GM12892 (cell line): Measurements from ENCODE around the gene ZDHHC14.

Source experiments
- DNase-seq: peaks from one replicate; pipeline ENCODE4 v3.0.0; 2011; ENCODE audit not compliant: insufficient read length
- FAIRE-seq: peaks from 2 replicates; lab custom pipeline; 2011; peaks lifted over from hg19 to GRCh38; lab: Jason Lieb, UNC
- POLR2A ChIP-seq: IDR thresholded peaks from 2 replicates; pipeline ENCODE4 v1.6.1; 2011; ENCODE audit warnings: low read depth, low read length, control low read depth
- POLR2AphosphoS5 ChIP-seq: IDR thresholded peaks from 2 replicates; pipeline ENCODE4 v1.6.1; 2011; ENCODE audit warnings: low read depth, low read length, control low read depth
- TAF1 ChIP-seq: IDR thresholded peaks from 2 replicates; pipeline ENCODE4 v1.6.1; 2011; ENCODE audit warnings: low read depth, mild to moderate bottlenecking, control low read depth, low read length, borderline replicate concordance

ZDHHC14 gene

GRCh38 chr6:157649311-157650260, 268.6 kb downstream of the ZDHHC14 start:
- no peak for FAIRE-seq
- DNase-seq: no peak
- no peak for TF ChIP-seq POLR2AphosphoS5
- TF ChIP-seq POLR2A: no peak
- TF ChIP-seq TAF1: no peak

GRCh38 chr6:157650261-157650640, 269.3 kb downstream of the ZDHHC14 start:
- TF ChIP-seq POLR2AphosphoS5 (no peak), POLR2A (no peak), TAF1 (no peak)
- DNase-seq (no peak), FAIRE-seq (no peak)

GRCh38 chr6:157650801-157651200, 269.8 kb downstream of the ZDHHC14 start:
- FAIRE-seq (no peak), DNase-seq (no peak)
- TF ChIP-seq TAF1 (no peak), POLR2A (no peak), POLR2AphosphoS5 (no peak)

- FAIRE-seq: no peak
- TF ChIP-seq POLR2AphosphoS5 (no peak), POLR2A (no peak), TAF1 (no peak)
These were observed 270.9 kb downstream of the ZDHHC14 start for GRCh38 chr6:157651731-157652490.

GRCh38 chr6:157652601-157653363, 271.8 kb downstream of the ZDHHC14 start:
- no peak for DNase-seq
- FAIRE-seq: no peak
- TF ChIP-seq POLR2AphosphoS5 (no peak), POLR2A (no peak), TAF1 (no peak)

More at GRCh38 chr6:157651731-157652490, 270.9 kb downstream of the ZDHHC14 start:
- DNase-seq: no peak

GRCh38 chr6:157653521-157653920, 272.5 kb downstream of the ZDHHC14 start:
- DNase-seq (no peak), FAIRE-seq (no peak)
- TF ChIP-seq POLR2A: no peak
- no peak for TF ChIP-seq POLR2AphosphoS5
- TF ChIP-seq TAF1: no peak

GRCh38 chr6:157655139-157655538, 274.1 kb downstream of the ZDHHC14 start:
- no peak for FAIRE-seq
- DNase-seq: no peak
- TF ChIP-seq POLR2A (no peak), POLR2AphosphoS5 (no peak), TAF1 (no peak)

GRCh38 chr6:157656437-157656997, 275.5 kb downstream of the ZDHHC14 start:
- FAIRE-seq (no peak), DNase-seq (no peak)
- TF ChIP-seq TAF1 (no peak), POLR2AphosphoS5 (no peak), POLR2A (no peak)

- DNase-seq (no peak), FAIRE-seq (no peak)
- TF ChIP-seq TAF1 (no peak), POLR2AphosphoS5 (no peak), POLR2A (no peak)
These were observed 276.8 kb downstream of the ZDHHC14 start for GRCh38 chr6:157657754-157658153.

GRCh38 chr6:157658301-157658700, 277.3 kb downstream of the ZDHHC14 start:
- FAIRE-seq (no peak), DNase-seq (no peak)
- TF ChIP-seq POLR2A: no peak
- no peak for TF ChIP-seq TAF1
- no peak for TF ChIP-seq POLR2AphosphoS5
